ENCODE measurements around the gene B3GNT3. TPM values are rescaled to one million over a fixed set of nuclear protein-coding genes. Genes with fewer than 3 reads are reported as not detected.

Gene B3GNT3
- total RNA-seq, 1 donor from 2014 or later, result not detected

- Mint-ChIP-seq H3K9me3 (ENCODE audit: unreplicated experiment) (no peaks in the 10 kb centered on the region), H3K36me3 (ENCODE audit: unreplicated experiment) (no peaks in the 10 kb centered on the region), H3K4me3 (ENCODE audit: unreplicated experiment) (no peak overlapping the region), H3K27me3 (ENCODE audit: unreplicated experiment) (no peaks in the 10 kb centered on the region), H3K27ac (ENCODE audit: unreplicated experiment) (no peak overlapping the region), H3K4me1 (ENCODE audit: unreplicated experiment) (peaks cover 20% of the 10 kb centered on the region)
- DNase-seq (ENCODE audit: extremely low spot score, unreplicated experiment), result no peak
- TF ChIP-seq CTCF (IDR thresholded peaks at IDR 0.05), result no peak
Measured at GRCh38 chr19:17754634-17755442, 40.1 kb upstream of the B3GNT3 start.

- no peaks in the 10 kb centered on the region for H3K9me3 Mint-ChIP-seq (ENCODE audit: unreplicated experiment)
Measured at GRCh38 chr19:17755443-17755890, 39.5 kb upstream of the B3GNT3 start.

GRCh38 chr19:17755977-17756670, 38.8 kb upstream of the B3GNT3 start:
- H3K9me3 Mint-ChIP-seq (ENCODE audit: unreplicated experiment), result no peaks in the 10 kb centered on the region
- no peak overlapping the region for H3K27ac Mint-ChIP-seq (ENCODE audit: unreplicated experiment)
- no peak for DNase-seq (ENCODE audit: extremely low spot score, unreplicated experiment)
- H3K36me3 Mint-ChIP-seq (ENCODE audit: unreplicated experiment), result no peaks in the 10 kb centered on the region
- TF ChIP-seq CTCF (IDR thresholded peaks at IDR 0.05), result no peak
- no peaks in the 10 kb centered on the region for H3K27me3 Mint-ChIP-seq (ENCODE audit: unreplicated experiment)
- H3K4me3 Mint-ChIP-seq (ENCODE audit: unreplicated experiment), result no peak overlapping the region
- H3K4me1 Mint-ChIP-seq (ENCODE audit: unreplicated experiment), result peaks cover 20% of the 10 kb centered on the region

More at GRCh38 chr19:17755443-17755890, 39.5 kb upstream of the B3GNT3 start:
- Mint-ChIP-seq H3K4me1 (ENCODE audit: unreplicated experiment) (peaks cover 20% of the 10 kb centered on the region), H3K27ac (ENCODE audit: unreplicated experiment) (no peak overlapping the region), H3K27me3 (ENCODE audit: unreplicated experiment) (no peaks in the 10 kb centered on the region), H3K36me3 (ENCODE audit: unreplicated experiment) (no peaks in the 10 kb centered on the region), H3K4me3 (ENCODE audit: unreplicated experiment) (no peak overlapping the region)
- TF ChIP-seq CTCF (IDR thresholded peaks at IDR 0.05), result no peak
- no peak for DNase-seq (ENCODE audit: extremely low spot score, unreplicated experiment)

- no peak for TF ChIP-seq CTCF (IDR thresholded peaks at IDR 0.05)
- no peaks in the 10 kb centered on the region for H3K9me3 Mint-ChIP-seq (ENCODE audit: unreplicated experiment)
- no peak overlapping the region for H3K4me3 Mint-ChIP-seq (ENCODE audit: unreplicated experiment)
- H3K27ac Mint-ChIP-seq (ENCODE audit: unreplicated experiment), result no peak overlapping the region
- no peaks in the 10 kb centered on the region for H3K36me3 Mint-ChIP-seq (ENCODE audit: unreplicated experiment)
- DNase-seq (ENCODE audit: extremely low spot score, unreplicated experiment), result peak; percentile 90
- peaks cover 20% of the 10 kb centered on the region for H3K4me1 Mint-ChIP-seq (ENCODE audit: unreplicated experiment)
- no peaks in the 10 kb centered on the region for H3K27me3 Mint-ChIP-seq (ENCODE audit: unreplicated experiment)
Measured at GRCh38 chr19:17757125-17757524, 37.8 kb upstream of the B3GNT3 start.

GRCh38 chr19:17758515-17758914, 36.4 kb upstream of the B3GNT3 start:
- Mint-ChIP-seq H3K4me3 (ENCODE audit: unreplicated experiment) (no peak overlapping the region), H3K4me1 (ENCODE audit: unreplicated experiment) (peaks cover 20% of the 10 kb centered on the region), H3K9me3 (ENCODE audit: unreplicated experiment) (no peaks in the 10 kb centered on the region), H3K27me3 (ENCODE audit: unreplicated experiment) (no peaks in the 10 kb centered on the region), H3K27ac (ENCODE audit: unreplicated experiment) (no peak overlapping the region), H3K36me3 (ENCODE audit: unreplicated experiment) (no peaks in the 10 kb centered on the region)
- no peak for TF ChIP-seq CTCF (IDR thresholded peaks at IDR 0.05)
- DNase-seq (ENCODE audit: extremely low spot score, unreplicated experiment), result no peak

Data from osteocyte (in vitro differentiated cells).